BE2C (cell line): ENCODE measurements around the gene NUDT7.

Experiments used
- DNase-seq: peaks from one replicate; pipeline ENCODE4 v3.0.0-alpha.2; 2020
- H3K27me3 ChIP-seq: fragments of 250-450 bp; sonication (Bioruptor Pico); 2 replicates; pipeline ENCODE4 v1.5.1; 2020; ENCODE audit warnings: mild to moderate bottlenecking
- H3K36me3 ChIP-seq: fragments of 250-450 bp; sonication (Bioruptor Pico); 2 replicates; pipeline ENCODE4 v1.5.1; 2020; ENCODE audit warnings: mild to moderate bottlenecking
- H3K4me1 ChIP-seq: fragments of 250-450 bp; sonication (Bioruptor Pico); 2 replicates; pipeline ENCODE4 v1.5.1; 2020
- H3K4me3 ChIP-seq: 2 replicates; pipeline ENCODE4 v1.5.1; 2011; ENCODE audit warnings: low read depth, low read length
- H3K9me3 ChIP-seq: fragments of 250-450 bp; sonication (Bioruptor Pico); 2 replicates; pipeline ENCODE4 v1.5.1; 2020
- CTCF ChIP-seq: IDR thresholded peaks from 2 replicates; pipeline ENCODE4 v1.5.1; 2012; ENCODE audit warnings: mild to moderate bottlenecking, low read depth, low read length

Gene NUDT7

GRCh38 chr16:77689971-77690370 lies 32.3 kb upstream of the NUDT7 start:
- no peak for TF ChIP-seq CTCF
- no peaks in the 10 kb centered on the region for H3K27me3 ChIP-seq
- DNase-seq = no peak
- no peak overlapping the region for H3K4me3 ChIP-seq
- no peaks in the 10 kb centered on the region for H3K36me3 ChIP-seq
- H3K4me1 ChIP-seq = no peaks in the 10 kb centered on the region
- no peaks in the 10 kb centered on the region for H3K9me3 ChIP-seq

- Histone ChIP-seq H3K36me3 (no peaks in the 10 kb centered on the region), H3K27me3 (no peaks in the 10 kb centered on the region), H3K4me1 (no peaks in the 10 kb centered on the region), H3K9me3 (no peaks in the 10 kb centered on the region), H3K4me3 (no peak overlapping the region)
- no peak for DNase-seq
- no peak for TF ChIP-seq CTCF
These were observed 31.9 kb upstream of the NUDT7 start for GRCh38 chr16:77690416-77690815.

GRCh38 chr16:77692612-77693011 lies 29.7 kb upstream of the NUDT7 start:
- TF ChIP-seq CTCF = no peak
- no peak overlapping the region for H3K4me3 ChIP-seq
- no peaks in the 10 kb centered on the region for H3K27me3 ChIP-seq
- H3K36me3 ChIP-seq = no peaks in the 10 kb centered on the region
- DNase-seq = no peak
- no peaks in the 10 kb centered on the region for H3K9me3 ChIP-seq
- H3K4me1 ChIP-seq = no peaks in the 10 kb centered on the region

GRCh38 chr16:77696149-77696548 lies 26.2 kb upstream of the NUDT7 start:
- Histone ChIP-seq H3K36me3 (no peaks in the 10 kb centered on the region), H3K4me1 (no peaks in the 10 kb centered on the region), H3K9me3 (no peaks in the 10 kb centered on the region), H3K4me3 (no peak overlapping the region), H3K27me3 (no peaks in the 10 kb centered on the region)
- DNase-seq = no peak
- no peak for TF ChIP-seq CTCF

GRCh38 chr16:77700846-77701245 lies 21.5 kb upstream of the NUDT7 start:
- H3K9me3 ChIP-seq = no peaks in the 10 kb centered on the region
- DNase-seq = no peak
- H3K36me3 ChIP-seq = no peaks in the 10 kb centered on the region
- H3K27me3 ChIP-seq = no peaks in the 10 kb centered on the region
- no peak overlapping the region for H3K4me3 ChIP-seq
- no peaks in the 10 kb centered on the region for H3K4me1 ChIP-seq
- TF ChIP-seq CTCF = no peak

GRCh38 chr16:77705351-77705750 lies 17.0 kb upstream of the NUDT7 start:
- no peaks in the 10 kb centered on the region for H3K9me3 ChIP-seq
- H3K4me3 ChIP-seq = no peak overlapping the region
- no peaks in the 10 kb centered on the region for H3K27me3 ChIP-seq
- no peaks in the 10 kb centered on the region for H3K36me3 ChIP-seq
- no peaks in the 10 kb centered on the region for H3K4me1 ChIP-seq
- no peak for TF ChIP-seq CTCF
- DNase-seq = no peak
